ENCODE results near the gene SLC4A11.

- TF ChIP-seq POLR2A (IDR thresholded peaks at IDR 0.05; ENCODE audit: low read depth, low read length): no peak
- TF ChIP-seq TAF1 (IDR thresholded peaks at IDR 0.05; ENCODE audit: low read depth, low read length): no peak
- TF ChIP-seq POLR2AphosphoS5 (IDR thresholded peaks at IDR 0.05; ENCODE audit: low read depth, low read length): no peak
- no peak for TF ChIP-seq SPI1 (IDR thresholded peaks at IDR 0.05; ENCODE audit: low read depth, low read length)
- no peak for TF ChIP-seq POU2F2 (IDR thresholded peaks at IDR 0.05; ENCODE audit: low read depth, low read length)
- TF ChIP-seq PAX5 (IDR thresholded peaks at IDR 0.05; ENCODE audit: insufficient read depth, low read length, severe bottlenecking): no peak
Observed at GRCh38 chr20:3250091-3250504, 11.1 kb upstream of the SLC4A11 start.
